SK-N-SH (cell line): ENCODE data around the gene OR2H1. TPM values are rescaled to one million over a fixed set of nuclear protein-coding genes. Genes with fewer than 3 reads are reported as not detected.
"Not testable (repeated sequence)": the region's sequence is repeated elsewhere in the genome, so short reads cannot be mapped to it uniquely, and the experiment has no call there.

Experiments used
- CTCF ChIA-PET: fragments of 300-600, 350-600 bp; formaldehyde crosslinking; extraction: SDS; loops from one replicate; lab custom pipeline; 2021; lab: Yijun Ruan, JAX
- POLR2A ChIA-PET: fragments of 350-600 bp; sonication (Branson Sonifier 250); formaldehyde crosslinking; extraction: SDS; loops from one replicate; lab custom pipeline; 2020; ENCODE audit warnings: antibody characterized with exemption, inconsistent platforms; lab: Yijun Ruan, JAX
- DNase-seq: peaks from one replicate; pipeline ENCODE4 v3.0.0; 2012
- H2AFZ ChIP-seq: fragments of 200-600 bp; sonication (generic); 2 replicates; pipeline ENCODE4 v1.8.1; 2016; ENCODE audit warnings: antibody characterized with exemption, mild to moderate bottlenecking, low read depth
- H3F3A ChIP-seq: fragments of 200-600 bp; sonication (generic); replicated peaks from 2 replicates; pipeline ENCODE3; 2016; ENCODE audit warnings: antibody characterized with exemption, mild to moderate bottlenecking; ENCODE audit not compliant: insufficient read depth
- H3K27ac ChIP-seq, 2 experiments: fragments of 200-500 bp in 1 of 2; fragments of 200-600 bp in 1 of 2; sonication (Bioruptor generic) in 1 of 2; sonication (generic), shearing (Covaris generic) in 1 of 2; 2 replicates each; pipeline versions ENCODE4 v1.5.1 to v1.6.1; 2014 to 2016; ENCODE audit warnings: low read depth in 2 of 2, inconsistent platforms in 1 of 2, low read length in 1 of 2, mild to moderate bottlenecking in 1 of 2, mixed read lengths in 1 of 2
- H3K27me3 ChIP-seq: fragments of 200-600 bp; sonication (generic), shearing (Covaris generic); 2 replicates; pipeline ENCODE4 v1.6.1; 2016; ENCODE audit warnings: mixed run types; ENCODE audit not compliant: insufficient read depth
- H3K36me3 ChIP-seq, 2 experiments: fragments of 200-500 bp in 1 of 2; fragments of 200-600 bp in 1 of 2; sonication (Bioruptor generic) in 1 of 2; sonication (generic) in 1 of 2; replicated peaks in 1 of 2; 2 replicates each; pipeline versions ENCODE3 to v1.5.1; 2014 to 2016; ENCODE audit warnings: low read length in 1 of 2, mild to moderate bottlenecking in 1 of 2; ENCODE audit not compliant: insufficient read depth in 2 of 2, control insufficient read depth in 1 of 2
- H3K4me1 ChIP-seq, 2 experiments: fragments of 200-500 bp in 1 of 2; fragments of 200-600 bp in 1 of 2; sonication (Bioruptor generic) in 1 of 2; sonication (generic), shearing (Covaris generic) in 1 of 2; 2 replicates each; pipeline versions ENCODE4 v1.5.1 to v1.6.1; 2014 to 2016; ENCODE audit warnings: low read depth in 1 of 2, low read length in 1 of 2, mixed run types in 1 of 2; ENCODE audit not compliant: insufficient read depth in 2 of 2, control insufficient read depth in 1 of 2
- H3K4me2 ChIP-seq: fragments of 200-600 bp; sonication (generic), shearing (Covaris generic); 2 replicates; pipeline ENCODE4 v1.6.1; 2017; ENCODE audit warnings: mixed run types
- H3K4me3 ChIP-seq, 2 experiments: fragments of 200-500 bp in 1 of 2; fragments of 200-600 bp in 1 of 2; sonication (Bioruptor generic) in 1 of 2; sonication (generic), shearing (Covaris generic) in 1 of 2; 2 replicates each; pipeline versions ENCODE4 v1.5.1 to v1.8.1; 2014 to 2016; ENCODE audit warnings: low read depth in 2 of 2, inconsistent platforms in 1 of 2, low read length in 1 of 2, mild to moderate bottlenecking in 1 of 2, mixed read lengths in 1 of 2, moderate library complexity in 1 of 2
- H3K79me2 ChIP-seq: fragments of 200-600 bp; sonication (generic); 2 replicates; pipeline ENCODE4 v1.8.1; 2017; ENCODE audit warnings: mild to moderate bottlenecking; ENCODE audit not compliant: insufficient read depth
- H3K9ac ChIP-seq: fragments of 200-600 bp; sonication (generic); 2 replicates; pipeline ENCODE4 v1.6.1; 2017; ENCODE audit warnings: mixed run types
- H3K9me2 ChIP-seq: fragments of 200-600 bp; sonication (generic); 2 replicates; pipeline ENCODE4 v1.6.1; 2017; ENCODE audit warnings: mixed run types
- H3K9me3 ChIP-seq: fragments of 200-600 bp; sonication (generic); 2 replicates; pipeline ENCODE4 v1.6.1; 2017; ENCODE audit warnings: mixed run types, mild to moderate bottlenecking, moderate library complexity
- H4K20me1 ChIP-seq: fragments of 200-600 bp; sonication (generic); 2 replicates; pipeline ENCODE4 v1.6.1; 2017; ENCODE audit warnings: mild to moderate bottlenecking, mixed run types; ENCODE audit not compliant: insufficient read depth
- EZH2phosphoT487 ChIP-seq: fragments of 200-600 bp; sonication (generic); IDR thresholded peaks from 2 replicates; pipeline ENCODE4 v1.6.1; 2017; ENCODE audit warnings: low read depth, mixed run types, mild to moderate bottlenecking, antibody characterized with exemption, moderate library complexity, borderline replicate concordance
- FOSL2 ChIP-seq: IDR thresholded peaks from 2 replicates; pipeline ENCODE4 v1.4.0; 2012; ENCODE audit warnings: low read depth, mild to moderate bottlenecking, moderate library complexity, borderline replicate concordance
- MAX ChIP-seq: IDR thresholded peaks from 2 replicates; pipeline ENCODE4 v1.4.0; 2012; ENCODE audit warnings: low read depth
- RCOR1 ChIP-seq: fragments of 150-350 bp; IDR thresholded peaks from 2 replicates; pipeline ENCODE4 v1.6.1; 2017; ENCODE audit warnings: antibody characterized with exemption, low read length
- TCF12 ChIP-seq: IDR thresholded peaks from 2 replicates; pipeline ENCODE4 v1.4.0; 2012
- TEAD4 ChIP-seq: IDR thresholded peaks from 2 replicates; pipeline ENCODE4 v1.4.0; 2012; ENCODE audit warnings: mild to moderate bottlenecking, borderline replicate concordance; ENCODE audit not compliant: insufficient read depth
- WGBS: methylation state at CpG from one replicate; pipeline ENCODE4 v1.1.6; 2017; ENCODE audit warnings: low lambda C conversion rate; 5-methylcytosine and 5-hydroxymethylcytosine counted together
- polyA plus RNA-seq, 3 experiments: library from polyadenylated mRNA; depleted of rRNA; stranded (reverse); fragments of >200 nt; gene quantifications; 2 replicates each; pipeline ENCODE4 v1.2.3, GENCODE V29; 2012

OR2H1 gene
- polyA plus RNA-seq, 1 of the 3 experiments (the other 2 are of a cell fraction), result not detected

- H3K79me2 ChIP-seq, result no peaks in the 10 kb centered on the region
- H3K27ac ChIP-seq, result no peak overlapping the region
- no peak overlapping the region for H3K4me3 ChIP-seq
- 0% methylated on average over 1 of the region's 1 CpG for WGBS
- H2AFZ ChIP-seq, result no peak overlapping the region
- H3K9me3 ChIP-seq, result no peaks in the 10 kb centered on the region
- ChIA-PET POLR2A (no interaction called here), CTCF (no interaction called here)
- no peak for TF ChIP-seq RCOR1
- no peak for TF ChIP-seq FOSL2
- TF ChIP-seq EZH2phosphoT487, result no peak
- no peak for DNase-seq
- no peaks in the 10 kb centered on the region; a peak in 1 of 4 replicates for H3K4me1 ChIP-seq
- H3K4me2 ChIP-seq, result no peak overlapping the region
- H3F3A ChIP-seq, result peaks cover 2% of the 10 kb centered on the region
- H4K20me1 ChIP-seq, result no peaks in the 10 kb centered on the region
- no peak overlapping the region for H3K9ac ChIP-seq
- no peaks in the 10 kb centered on the region for H3K9me2 ChIP-seq
- H3K36me3 ChIP-seq, result no peaks in the 10 kb centered on the region
- peaks cover 16% of the 10 kb centered on the region; the same call in 1 of the 2 replicates for H3K27me3 ChIP-seq
Observed at GRCh38 chr6:29442719-29443118, 14.2 kb upstream of the OR2H1 start.

- H3K27ac ChIP-seq, H3F3A ChIP-seq, H2AFZ ChIP-seq, H3K9me3 ChIP-seq, H4K20me1 ChIP-seq, H3K4me2 ChIP-seq, H3K9ac ChIP-seq, POLR2A ChIA-PET, H3K4me1 ChIP-seq, H3K36me3 ChIP-seq, H3K4me3 ChIP-seq, H3K9me2 ChIP-seq, H3K79me2 ChIP-seq, DNase-seq: not testable (repeated sequence)
- H3K27me3 ChIP-seq, result peaks cover 12% of the 10 kb centered on the region; the same call in 1 of the 2 replicates
- 0% methylated on average over 1 of the region's 1 CpG for WGBS
- CTCF ChIA-PET, result interaction anchor here (1.2 kb wide), 1 partner anchor 8 kb away, joined by 4 read pairs; no protein-coding TSS in a partner anchor
Observed at GRCh38 chr6:29444031-29444430, 12.9 kb upstream of the OR2H1 start.

GRCh38 chr6:29447670-29448069 is 9.3 kb upstream of the OR2H1 start:
- no peak overlapping the region for H3K9ac ChIP-seq
- DNase-seq, result no peak
- H3F3A ChIP-seq, result peaks cover 10% of the 10 kb centered on the region
- H4K20me1 ChIP-seq, result no peaks in the 10 kb centered on the region
- H3K79me2 ChIP-seq, result no peaks in the 10 kb centered on the region
- 0% methylated on average over 1 of the region's 1 CpG for WGBS
- H2AFZ ChIP-seq, result no peak overlapping the region
- H3K4me3 ChIP-seq, result no peak overlapping the region
- H3K4me1 ChIP-seq, result peaks cover 0 to 4% of the 10 kb centered on the region in 2 experiments; a peak in 1 of 4 replicates
- H3K9me2 ChIP-seq, result no peaks in the 10 kb centered on the region
- peak overlapping the region in 1 of 2 experiments; percentile 11; a peak in 1 of 4 replicates for H3K27ac ChIP-seq
- no peaks in the 10 kb centered on the region for H3K9me3 ChIP-seq
- no peaks in the 10 kb centered on the region for H3K27me3 ChIP-seq
- POLR2A ChIA-PET, result no interaction called here
- H3K36me3 ChIP-seq, result no peaks in the 10 kb centered on the region
- CTCF ChIA-PET, result no interaction called here
- TF ChIP-seq MAX (no peak), FOSL2 (no peak), TEAD4 (peak; percentile 48; the same call in 1 of the 2 replicates), TCF12 (0 out of 2 replicates have a peak, but pooled peaks have one; percentile 5)
- no peak overlapping the region for H3K4me2 ChIP-seq
